ENCODE measurements around the gene GALNT1.

GALNT1 gene

DNA sequence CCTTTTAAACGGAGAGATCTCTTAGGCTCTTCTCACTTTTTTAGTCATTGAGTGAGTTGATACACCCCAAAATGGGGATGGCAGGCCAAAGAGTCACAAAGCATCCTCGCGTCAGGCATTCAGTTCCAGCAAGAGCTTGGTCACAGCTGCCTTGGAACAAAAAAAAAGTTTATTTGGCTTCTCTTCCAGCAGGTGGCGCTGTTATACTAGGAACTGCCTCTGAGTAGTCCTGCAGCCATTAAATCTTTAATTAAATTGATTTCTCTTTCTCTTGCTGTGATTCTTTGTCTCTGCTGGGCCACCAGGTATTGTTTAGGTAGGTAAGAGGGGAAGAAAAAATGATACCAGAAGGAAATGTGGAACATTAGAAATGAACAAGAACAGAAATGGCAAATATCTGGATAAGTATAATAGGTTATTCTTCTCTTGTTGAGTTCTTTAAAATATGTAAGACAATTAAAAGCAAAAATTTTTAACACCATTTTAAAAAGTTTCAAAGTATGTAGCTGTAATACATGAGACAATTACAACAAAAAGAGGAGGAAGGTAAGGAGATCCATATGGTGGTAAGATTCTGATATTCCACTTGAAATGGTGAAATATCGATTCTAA is 175.1 kb downstream of the GALNT1 start:
- DNase-seq (ENCODE audit: low read depth in 2 of 2), result no peak

Measured in fibroblast of skin of left biceps (primary cell).